C4-2B (cell line): ENCODE data around the gene RNF213.

Experiments
- ZFX ChIP-seq: fragments of 450-650 bp; IDR thresholded peaks from 2 replicates; pipeline ENCODE4 v1.6.1; 2017
- TF ChIP-seq, protein P1 (sequence below): fragments of 450-650 bp; conservative IDR thresholded peaks from 2 replicates; pipeline ENCODE4 v1.5.1; 2017; ENCODE audit warnings: mild to moderate bottlenecking

DNA sequence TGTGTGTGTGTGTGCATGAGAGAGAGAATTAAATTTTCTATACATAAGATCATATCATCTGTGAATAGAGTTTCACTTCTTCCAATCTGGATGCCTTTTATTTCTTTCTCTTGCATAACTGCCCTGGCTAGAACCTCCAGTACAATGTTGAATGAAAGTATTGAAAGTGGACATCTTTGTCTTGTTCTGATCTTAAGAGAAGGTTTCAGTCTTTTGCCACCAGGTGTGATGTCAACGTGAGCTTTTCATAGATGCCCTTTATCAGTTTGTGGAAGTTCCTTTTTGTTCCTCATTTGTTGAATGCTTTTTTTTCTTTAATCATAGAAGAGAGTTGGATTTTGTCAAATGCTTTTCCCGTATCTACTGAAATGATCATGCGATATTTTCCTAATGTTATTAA is 63.3 kb downstream of the RNF213 start:
- TF ChIP-seq, protein P1, sequence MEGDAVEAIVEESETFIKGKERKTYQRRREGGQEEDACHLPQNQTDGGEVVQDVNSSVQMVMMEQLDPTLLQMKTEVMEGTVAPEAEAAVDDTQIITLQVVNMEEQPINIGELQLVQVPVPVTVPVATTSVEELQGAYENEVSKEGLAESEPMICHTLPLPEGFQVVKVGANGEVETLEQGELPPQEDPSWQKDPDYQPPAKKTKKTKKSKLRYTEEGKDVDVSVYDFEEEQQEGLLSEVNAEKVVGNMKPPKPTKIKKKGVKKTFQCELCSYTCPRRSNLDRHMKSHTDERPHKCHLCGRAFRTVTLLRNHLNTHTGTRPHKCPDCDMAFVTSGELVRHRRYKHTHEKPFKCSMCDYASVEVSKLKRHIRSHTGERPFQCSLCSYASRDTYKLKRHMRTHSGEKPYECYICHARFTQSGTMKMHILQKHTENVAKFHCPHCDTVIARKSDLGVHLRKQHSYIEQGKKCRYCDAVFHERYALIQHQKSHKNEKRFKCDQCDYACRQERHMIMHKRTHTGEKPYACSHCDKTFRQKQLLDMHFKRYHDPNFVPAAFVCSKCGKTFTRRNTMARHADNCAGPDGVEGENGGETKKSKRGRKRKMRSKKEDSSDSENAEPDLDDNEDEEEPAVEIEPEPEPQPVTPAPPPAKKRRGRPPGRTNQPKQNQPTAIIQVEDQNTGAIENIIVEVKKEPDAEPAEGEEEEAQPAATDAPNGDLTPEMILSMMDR, result no peak
- no peak for TF ChIP-seq ZFX
